NCI-H1092 (cell line): ENCODE results near the gene GLP1R.

Experiments used
- DNase-seq: peaks from one replicate; lab custom pipeline; 2025; lab: John Stamatoyannopoulos, UW

The GLP1R gene

DNA sequence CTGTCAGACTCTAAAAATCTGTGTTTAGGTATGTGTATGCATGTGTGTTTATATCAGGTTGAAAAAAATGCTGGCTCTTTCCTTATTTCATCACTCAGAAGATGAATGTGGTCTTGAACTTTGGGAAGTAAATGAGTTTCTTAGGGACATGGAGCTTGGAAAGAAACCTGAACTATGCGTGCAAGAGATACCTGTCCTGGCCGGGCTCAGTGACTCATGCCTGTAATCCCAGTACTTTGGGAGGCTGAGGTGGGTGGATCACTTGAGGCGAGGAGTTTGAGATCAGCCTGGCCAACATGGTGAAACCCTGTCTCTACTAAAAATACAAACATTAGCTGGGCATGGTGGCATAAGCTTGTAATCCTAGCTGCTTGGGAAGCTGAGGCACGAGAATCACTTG lies 4.4 kb upstream of the GLP1R start:
- DNase-seq = no peak

- DNase-seq = no peak
These were observed 900 bp upstream of the GLP1R start for GRCh38 chr6:39047434-39048327.

DNA sequence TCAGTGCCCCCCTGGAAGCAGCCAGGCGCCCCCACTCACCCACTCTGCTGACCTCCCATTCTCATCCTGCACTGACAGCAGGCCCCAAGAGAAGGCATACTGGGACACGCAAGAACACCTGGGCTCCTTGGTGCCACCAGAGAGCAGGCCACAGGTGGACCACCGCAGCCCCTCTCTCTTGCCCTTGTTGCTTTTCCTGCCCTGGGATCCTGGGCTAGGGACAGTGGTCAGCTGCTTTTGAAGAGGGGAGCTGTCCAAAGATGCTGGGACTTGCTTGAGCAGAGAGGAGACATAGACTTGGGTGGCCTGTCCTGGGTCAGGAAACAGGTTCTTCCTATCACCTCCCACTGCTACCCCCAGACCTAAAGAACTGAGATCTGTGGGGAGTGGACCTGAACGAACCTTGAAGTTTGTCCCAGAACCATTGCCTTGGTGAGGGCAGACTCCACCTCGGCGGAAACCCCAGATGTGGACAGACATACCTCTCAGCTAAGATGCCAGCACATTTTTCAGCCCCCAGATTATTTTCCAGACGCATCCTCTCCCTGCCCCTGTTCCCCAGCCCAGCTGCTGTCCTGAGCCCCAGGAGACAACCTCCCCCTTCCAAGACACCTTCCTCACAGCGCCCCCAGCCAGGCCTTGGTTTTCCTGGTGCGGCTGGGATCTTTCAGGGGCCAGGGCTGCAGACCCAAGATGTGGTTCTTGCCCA lies 1.1 kb downstream of the GLP1R start:
- no peak for DNase-seq

DNA sequence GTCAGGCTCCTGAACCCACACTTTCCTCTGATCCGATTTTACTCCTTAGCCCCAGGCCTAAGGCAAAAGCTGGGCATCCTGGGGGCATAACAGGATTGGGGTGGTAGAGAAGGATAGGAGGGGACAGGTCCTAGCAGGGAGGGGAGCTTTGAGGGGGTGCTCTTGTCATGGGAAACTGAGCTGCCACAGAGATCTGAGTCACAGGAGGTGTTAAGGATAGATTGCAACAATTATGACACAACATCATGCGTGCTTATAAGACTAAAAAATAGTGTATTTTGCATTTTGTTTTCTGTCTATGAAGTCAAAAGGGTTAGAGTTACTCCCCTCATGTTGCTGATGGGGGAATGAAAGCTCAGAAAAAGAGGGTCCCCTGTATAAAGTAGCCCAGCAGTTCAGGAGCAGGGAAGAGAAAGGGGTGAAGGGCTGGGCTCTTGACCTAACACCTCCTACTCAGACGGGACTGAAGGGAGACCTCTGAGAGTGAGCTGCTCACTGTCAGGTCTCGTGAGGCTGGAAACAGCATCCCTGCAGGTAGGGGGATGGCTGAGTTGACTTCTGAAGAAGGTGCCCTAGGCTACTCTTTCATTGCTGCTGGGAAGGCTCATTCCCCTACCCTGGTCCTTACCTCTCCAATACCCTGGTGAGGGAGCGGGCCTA lies 2.0 kb downstream of the GLP1R start:
- DNase-seq = no peak

DNA sequence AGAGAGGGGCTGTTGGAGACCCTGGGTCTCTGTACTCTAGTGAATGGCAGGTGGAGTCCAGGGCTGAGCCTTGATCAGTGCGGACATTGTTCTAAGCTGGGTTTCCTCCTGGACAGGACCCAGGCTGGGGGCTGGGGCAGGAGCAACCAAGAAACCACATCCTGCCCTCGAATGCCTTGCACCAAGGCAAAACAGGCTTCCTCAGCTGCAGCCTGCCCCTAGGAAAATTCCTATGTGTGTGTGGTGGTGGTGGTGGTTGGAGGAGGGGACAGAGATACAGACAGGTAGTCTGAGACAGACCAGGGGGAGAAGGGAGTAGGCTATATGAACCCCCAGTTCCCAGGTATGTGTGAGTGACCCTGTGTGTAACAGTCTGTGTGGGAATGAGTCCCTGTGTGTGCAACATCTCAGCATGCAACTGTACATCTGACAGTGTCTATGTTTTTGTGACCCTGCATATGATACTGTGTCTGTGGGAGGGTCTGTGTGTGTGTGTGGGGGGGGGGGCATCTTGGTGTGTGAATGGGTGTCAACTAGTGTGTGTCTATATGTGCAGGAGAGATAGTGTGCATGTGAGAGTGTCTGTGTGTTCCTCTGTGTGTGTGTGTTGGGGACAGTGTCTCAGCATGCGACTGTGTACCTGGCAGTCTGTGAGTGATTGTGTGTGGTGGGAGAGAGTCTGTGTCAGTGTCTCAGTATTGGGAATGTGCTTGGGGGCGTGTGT lies 3.0 kb downstream of the GLP1R start:
- DNase-seq = no peak

- DNase-seq = no peak
These were observed 4.5 kb downstream of the GLP1R start for GRCh38 chr6:39053016-39053624.

DNA sequence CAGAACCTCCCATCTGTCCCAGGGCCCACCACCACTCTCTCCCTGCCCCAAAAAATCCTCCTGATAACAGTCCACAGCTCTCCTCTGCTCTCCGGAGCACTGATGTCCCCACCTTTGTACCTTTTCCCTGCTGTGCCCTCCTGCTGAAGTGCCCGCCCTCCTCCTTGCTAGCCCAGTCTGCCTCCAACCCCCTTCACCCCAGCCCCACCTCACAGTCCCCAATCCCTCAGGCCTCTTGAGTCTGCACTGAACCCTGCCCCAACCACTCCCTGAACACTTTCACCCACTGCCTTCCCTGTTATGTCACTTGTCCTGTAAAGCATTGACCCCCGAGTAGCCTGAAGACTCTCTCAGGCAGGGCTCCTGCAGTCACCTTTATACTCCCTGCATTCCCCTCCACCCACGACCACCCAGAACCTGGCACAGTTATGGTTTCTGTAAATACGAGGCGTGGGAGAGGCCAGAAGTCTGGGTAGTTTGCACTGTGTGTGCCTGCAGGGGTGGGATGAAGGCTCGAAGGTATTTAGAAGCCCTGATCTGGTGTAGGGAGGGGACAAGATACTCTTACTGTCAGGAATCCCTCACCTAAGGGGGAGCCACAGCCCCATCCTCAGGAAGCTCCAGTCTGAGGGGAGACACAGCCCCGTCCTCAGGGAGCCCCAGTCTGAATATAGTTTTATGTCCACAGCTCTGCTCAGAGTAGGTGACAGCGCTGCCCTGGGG lies 5.4 kb downstream of the GLP1R start:
- DNase-seq = no peak

DNA sequence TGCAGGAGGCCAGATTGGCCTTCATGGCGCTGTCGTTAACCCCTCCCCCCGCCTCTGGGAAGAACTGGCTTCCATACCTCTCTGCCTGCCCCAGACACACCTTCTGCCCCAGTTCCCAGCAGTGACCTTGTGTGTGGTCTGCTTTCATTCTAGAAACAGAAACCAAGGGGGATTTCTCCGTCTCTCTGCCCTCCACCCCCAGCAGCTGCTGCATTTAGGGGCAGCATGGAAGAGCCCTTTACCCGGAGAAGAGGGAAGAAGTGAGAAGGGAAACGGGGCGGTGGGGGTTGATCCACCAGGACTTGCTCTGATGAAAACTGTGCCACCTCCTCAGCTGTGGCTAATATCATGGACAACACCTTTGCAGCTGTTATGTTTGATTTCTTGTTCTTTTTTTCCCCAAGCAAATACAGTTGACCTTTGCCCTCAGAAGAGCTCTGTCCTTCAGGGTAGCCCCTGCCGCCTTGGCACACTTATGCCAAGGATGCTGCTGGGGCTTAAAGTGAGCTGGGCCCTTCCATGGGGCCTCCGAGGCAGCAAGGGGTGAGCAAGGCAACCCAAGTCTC lies 6.1 kb downstream of the GLP1R start:
- no peak for DNase-seq

- no peak for DNase-seq
These were observed 7.1 kb downstream of the GLP1R start for GRCh38 chr6:39055661-39056060.

- DNase-seq = no peak
These were observed 7.6 kb downstream of the GLP1R start for GRCh38 chr6:39056191-39056590.

GRCh38 chr6:39056681-39057080 lies 8.1 kb downstream of the GLP1R start:
- no peak for DNase-seq

DNA sequence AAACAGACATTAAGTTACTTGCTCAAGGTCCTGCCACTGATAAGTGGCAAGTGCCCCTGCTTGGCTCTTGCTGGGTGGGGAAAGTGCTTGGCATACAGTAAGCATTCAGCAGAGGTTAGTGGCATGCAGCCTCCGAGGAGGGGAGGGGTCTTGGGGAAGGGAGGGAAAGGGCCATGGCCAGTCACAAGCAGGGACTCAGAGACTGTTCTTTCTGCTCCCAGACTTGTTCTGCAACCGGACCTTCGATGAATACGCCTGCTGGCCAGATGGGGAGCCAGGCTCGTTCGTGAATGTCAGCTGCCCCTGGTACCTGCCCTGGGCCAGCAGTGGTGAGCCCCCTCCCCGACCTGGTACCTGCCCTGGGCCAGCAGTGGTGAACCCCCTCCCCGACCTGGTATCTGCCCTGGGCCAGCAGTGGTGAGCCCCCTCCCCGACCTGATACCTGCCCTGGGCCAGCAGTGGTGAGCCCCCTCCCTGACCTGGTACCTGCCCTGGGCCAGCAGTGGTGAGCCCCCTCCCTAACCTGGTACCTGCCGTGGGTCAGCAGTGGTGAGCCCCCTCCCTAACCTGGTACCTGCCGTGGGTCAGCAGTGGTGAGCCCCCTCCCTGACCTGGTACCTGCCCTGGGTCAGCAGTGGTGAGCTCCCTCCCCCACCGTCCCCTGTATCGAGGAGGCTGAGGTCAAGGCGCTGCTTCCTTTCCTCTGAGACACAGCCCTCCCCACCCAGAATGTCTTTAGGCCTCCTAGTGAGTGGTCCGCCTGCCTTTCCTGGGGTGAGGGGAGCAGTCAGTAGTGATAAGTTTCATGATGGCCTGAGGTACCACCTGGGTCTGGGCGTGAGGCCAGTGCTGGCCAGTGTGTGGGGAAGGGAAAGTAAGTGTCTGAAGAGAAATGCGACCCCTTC lies 8.9 kb downstream of the GLP1R start:
- no peak for DNase-seq

GRCh38 chr6:39058471-39059147 lies 10.0 kb downstream of the GLP1R start:
- no peak for DNase-seq

DNA sequence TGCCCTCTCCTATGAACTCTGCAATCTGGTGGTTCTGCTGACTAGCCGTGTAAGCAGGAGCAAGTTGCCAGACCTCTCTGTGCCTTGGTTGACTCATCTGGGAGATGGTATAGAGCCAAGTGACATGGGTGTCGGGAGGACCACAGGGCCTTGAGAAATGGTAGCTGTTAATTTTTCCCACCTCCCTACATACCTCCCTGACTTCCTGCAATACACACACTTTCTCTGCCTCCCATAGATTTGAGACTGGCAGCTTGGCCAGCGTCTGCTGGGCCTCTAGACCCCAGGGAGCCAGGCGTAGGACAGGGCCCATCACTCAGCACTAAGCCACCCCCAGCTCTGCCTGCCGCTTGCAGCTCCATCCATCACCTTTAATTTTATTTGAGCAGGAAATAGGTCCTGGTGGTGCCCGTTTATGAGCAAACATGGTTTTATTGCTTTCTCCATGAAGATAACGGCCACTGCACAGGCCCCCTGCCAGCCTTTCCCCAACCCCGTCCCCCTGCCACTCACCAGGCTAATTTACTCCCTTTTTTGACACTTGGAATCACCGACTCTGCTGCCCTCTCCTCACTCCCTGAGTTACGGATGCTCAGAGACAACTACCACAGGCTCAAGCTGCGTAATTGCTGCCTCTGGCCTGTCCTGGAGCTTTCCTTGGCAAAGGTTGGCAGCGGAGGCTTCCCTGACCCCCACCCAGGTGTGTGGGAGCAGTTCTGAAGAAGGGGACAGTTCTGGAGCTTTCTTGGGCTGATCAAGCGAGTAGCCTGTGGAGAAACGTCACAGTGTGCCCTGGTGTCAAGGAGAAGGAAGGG lies 11.1 kb downstream of the GLP1R start:
- DNase-seq = peak; percentile 77

DNA sequence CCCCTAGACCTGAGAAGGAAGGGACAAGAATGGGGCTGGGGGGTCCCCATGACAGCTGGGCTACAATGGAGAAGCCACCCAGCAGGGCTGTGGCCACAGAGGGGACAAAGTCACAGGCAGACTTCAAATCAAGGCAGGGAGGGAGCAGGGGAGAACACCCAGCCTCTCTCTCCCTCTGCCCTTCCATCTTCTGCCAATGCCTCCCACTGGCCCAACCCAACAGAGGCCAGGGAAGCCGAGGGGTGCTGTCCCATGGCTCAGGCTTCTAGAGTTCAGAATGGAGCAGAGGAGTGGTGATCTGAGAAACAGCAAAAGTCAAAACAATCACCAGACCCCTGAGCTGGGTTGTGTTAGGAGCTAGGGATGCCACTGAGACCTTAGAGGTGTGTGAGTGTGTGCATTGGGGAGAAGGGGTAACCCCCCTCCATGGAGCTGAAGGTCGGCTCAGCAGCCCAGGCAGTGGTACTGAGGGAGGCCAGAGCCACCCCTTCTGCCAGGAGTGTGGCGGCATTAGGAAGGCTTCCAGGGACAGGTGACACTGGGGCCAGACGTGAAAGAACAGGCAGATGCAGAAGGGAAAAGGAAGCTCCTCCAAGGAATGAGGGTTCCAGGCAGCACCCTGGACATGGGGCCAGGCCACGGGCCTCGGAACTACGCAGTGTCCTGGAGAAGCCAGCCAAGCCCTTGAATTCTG lies 12.0 kb downstream of the GLP1R start:
- DNase-seq = no peak

DNA sequence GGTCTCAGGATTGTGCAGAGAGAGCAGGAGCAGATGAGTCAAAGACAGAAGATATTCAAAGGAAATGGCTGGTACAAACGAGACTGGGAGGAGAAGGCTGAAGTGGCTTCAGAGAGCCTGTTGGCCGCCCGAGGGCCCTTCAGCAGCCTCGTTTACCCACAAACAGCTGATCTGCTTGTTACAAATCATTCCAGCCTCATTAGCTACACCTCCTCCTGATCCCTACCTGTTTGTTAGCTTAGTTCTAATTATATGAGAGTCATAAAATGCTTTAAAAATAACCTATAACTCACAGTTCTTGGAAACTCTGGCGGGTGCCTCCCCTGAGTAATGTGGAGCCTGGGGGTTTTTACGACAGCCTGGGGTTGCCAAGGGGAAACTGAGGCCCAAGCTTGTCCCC lies 12.6 kb downstream of the GLP1R start:
- no peak for DNase-seq

DNA sequence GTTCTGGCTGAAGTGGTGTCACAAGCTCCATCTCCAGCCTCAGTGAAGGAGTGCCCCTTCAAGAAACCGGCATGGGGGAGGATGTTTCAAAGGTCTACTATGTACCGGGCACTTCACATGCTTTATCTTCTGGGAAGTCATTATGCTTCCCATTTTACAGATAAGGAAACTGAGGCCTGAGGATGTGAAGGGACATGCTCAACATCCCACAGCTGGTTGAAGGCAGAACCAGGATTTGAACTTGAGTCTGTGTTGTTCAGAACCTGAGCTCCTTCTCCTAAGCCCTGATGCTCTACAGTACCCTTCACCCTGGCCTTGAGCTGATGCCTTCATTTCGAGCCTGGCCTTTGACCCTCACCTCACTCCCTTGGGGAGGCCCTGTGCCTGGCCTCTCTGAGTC lies 13.0 kb downstream of the GLP1R start:
- DNase-seq = no peak
